Osteocyte (in vitro differentiated cells): ENCODE results near the gene MRPL42. TPM values are rescaled to one million over a fixed set of nuclear protein-coding genes. Genes with fewer than 3 reads are reported as not detected.
A peak's percentile ranks its signal among the peaks of the same experiment; 100 is the strongest.

ENCODE experiments used
- DNase-seq: peaks from one replicate; pipeline ENCODE4 v3.0.0; 2021; ENCODE audit warnings: mixed read lengths; ENCODE audit not compliant: unreplicated experiment; ENCODE audit errors: extremely low spot score
- H3K27ac Mint-ChIP-seq: one replicate; pipeline ENCODE4 v1.8.0; 2021; ENCODE audit warnings: mild to moderate bottlenecking, mixed read lengths; ENCODE audit not compliant: unreplicated experiment
- H3K27me3 Mint-ChIP-seq: one replicate; pipeline ENCODE4 v1.8.0; 2021; ENCODE audit warnings: mixed read lengths; ENCODE audit not compliant: unreplicated experiment
- H3K36me3 Mint-ChIP-seq: one replicate; pipeline ENCODE4 v1.8.0; 2021; ENCODE audit warnings: mixed read lengths; ENCODE audit not compliant: unreplicated experiment
- H3K4me1 Mint-ChIP-seq: one replicate; pipeline ENCODE4 v1.8.0; 2021; ENCODE audit warnings: mixed read lengths; ENCODE audit not compliant: unreplicated experiment
- H3K4me3 Mint-ChIP-seq: one replicate; pipeline ENCODE4 v1.8.0; 2021; ENCODE audit warnings: mild to moderate bottlenecking, moderate library complexity, mixed read lengths; ENCODE audit not compliant: unreplicated experiment
- H3K9me3 Mint-ChIP-seq: one replicate; pipeline ENCODE4 v1.8.0; 2021; ENCODE audit warnings: mixed read lengths; ENCODE audit not compliant: unreplicated experiment
- CTCF ChIP-seq: fragments of 200-600 bp; sonication (generic); IDR thresholded peaks from 2 replicates; pipeline ENCODE4 v1.5.0; 2021; ENCODE audit warnings: antibody characterized with exemption, mild to moderate bottlenecking, moderate library complexity
- total RNA-seq: library from RNA; stranded (reverse); gene quantifications from 2 replicates; pipeline ENCODE4 v1.2.1, GENCODE V29; 2021

Gene MRPL42
- total RNA-seq, 1 donor from 2014 or later, result 55.8 TPM

DNA sequence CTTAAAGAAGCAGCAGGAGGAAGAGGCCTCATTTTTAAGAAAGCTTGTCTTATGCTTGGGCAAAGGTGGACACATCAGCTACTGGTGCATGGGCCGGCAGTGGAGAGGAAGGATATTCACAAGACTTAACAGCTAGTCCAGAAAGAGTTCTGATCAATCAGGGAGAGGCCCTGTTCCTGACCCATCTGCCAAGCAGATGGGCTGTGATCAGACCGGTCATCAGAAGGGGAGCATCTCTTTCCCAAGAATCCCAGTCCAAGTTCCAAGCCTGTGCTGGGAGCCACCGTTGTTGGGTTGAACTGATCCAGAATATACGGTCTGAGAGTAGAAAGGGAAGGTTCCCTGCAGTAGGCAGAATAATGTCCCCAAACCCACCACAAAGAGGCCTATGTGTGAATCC lies 72.5 kb downstream of the MRPL42 start:
- Mint-ChIP-seq H3K27me3 (no peaks in the 10 kb centered on the region), H3K4me1 (peaks cover 26% of the 10 kb centered on the region), H3K4me3 (no peak overlapping the region), H3K27ac (no peak overlapping the region), H3K36me3 (peaks cover 12% of the 10 kb centered on the region), H3K9me3 (no peaks in the 10 kb centered on the region)
- DNase-seq, result no peak
- no peak for TF ChIP-seq CTCF

DNA sequence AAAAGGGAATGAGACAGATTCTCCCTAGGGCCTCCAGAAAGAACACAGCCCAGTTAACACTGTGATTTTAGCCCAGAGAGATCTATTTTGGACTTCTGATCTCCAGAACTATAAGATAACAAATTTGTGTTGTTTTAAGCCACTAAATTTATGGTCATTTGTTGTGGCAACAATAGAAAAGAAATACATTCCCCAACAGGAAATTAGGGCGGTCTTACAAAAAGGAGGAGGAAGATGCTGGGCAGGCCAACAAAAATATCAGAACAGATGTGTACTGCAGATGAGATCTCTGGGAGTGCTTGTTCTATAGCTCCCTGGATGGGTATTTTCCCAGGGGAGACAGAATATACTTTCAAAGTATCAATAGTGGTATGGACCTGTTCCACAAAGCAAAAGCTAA lies 73.2 kb downstream of the MRPL42 start:
- H3K9me3 Mint-ChIP-seq, result no peaks in the 10 kb centered on the region
- TF ChIP-seq CTCF, result no peak
- no peak overlapping the region for H3K4me3 Mint-ChIP-seq
- no peaks in the 10 kb centered on the region for H3K27me3 Mint-ChIP-seq
- no peak for DNase-seq
- peaks cover 26% of the 10 kb centered on the region for H3K4me1 Mint-ChIP-seq
- H3K27ac Mint-ChIP-seq, result peak overlapping the region; percentile 48
- H3K36me3 Mint-ChIP-seq, result peaks cover 14% of the 10 kb centered on the region

DNA sequence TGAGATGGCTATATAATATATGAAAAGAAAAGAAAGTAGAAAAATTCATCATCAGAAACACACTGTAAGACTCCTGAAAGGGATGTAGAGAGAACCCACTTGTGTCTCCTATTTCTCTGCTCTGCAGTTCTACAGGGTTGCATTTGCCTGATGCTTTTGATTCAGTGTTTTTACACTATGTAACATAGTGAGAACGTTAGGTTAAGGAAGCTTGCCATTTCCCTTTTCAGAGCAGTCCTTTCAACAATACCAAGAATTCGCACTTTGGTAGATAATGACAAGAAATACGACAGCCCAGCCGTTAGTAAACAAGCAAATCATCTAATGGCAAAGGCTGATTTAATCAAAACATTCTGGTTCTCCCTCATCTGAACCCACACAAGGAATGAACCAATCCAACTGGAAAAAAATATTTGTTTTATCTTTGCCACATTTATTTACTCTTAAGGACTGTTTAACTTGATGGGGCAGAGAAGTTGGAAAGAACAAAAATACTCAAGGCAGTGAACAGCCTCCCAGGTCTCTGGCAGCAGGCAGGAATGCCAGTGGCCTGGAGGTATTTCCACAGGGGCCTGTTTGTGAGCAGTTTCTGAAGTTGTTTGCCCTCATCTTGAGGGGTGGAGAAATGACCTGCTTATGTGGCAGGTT lies 74.4 kb downstream of the MRPL42 start:
- Mint-ChIP-seq H3K4me3 (no peak overlapping the region), H3K36me3 (peaks cover 14% of the 10 kb centered on the region), H3K9me3 (no peaks in the 10 kb centered on the region), H3K27ac (peak overlapping the region; percentile 9), H3K27me3 (no peaks in the 10 kb centered on the region), H3K4me1 (peaks cover 25% of the 10 kb centered on the region)
- peak; percentile 63 for DNase-seq
- TF ChIP-seq CTCF, result no peak

GRCh38 chr12:93547778-93548177 lies 80.5 kb downstream of the MRPL42 start:
- peaks cover 19% of the 10 kb centered on the region for H3K36me3 Mint-ChIP-seq
- no peak overlapping the region for H3K27ac Mint-ChIP-seq
- no peaks in the 10 kb centered on the region for H3K27me3 Mint-ChIP-seq
- no peak overlapping the region for H3K4me3 Mint-ChIP-seq
- no peak for TF ChIP-seq CTCF
- H3K4me1 Mint-ChIP-seq, result peaks cover 7% of the 10 kb centered on the region
- DNase-seq, result peak; percentile 4
- H3K9me3 Mint-ChIP-seq, result no peaks in the 10 kb centered on the region

- H3K4me1 Mint-ChIP-seq, result peaks cover 7% of the 10 kb centered on the region
- H3K27me3 Mint-ChIP-seq, result no peaks in the 10 kb centered on the region
- peaks cover 18% of the 10 kb centered on the region for H3K36me3 Mint-ChIP-seq
- H3K9me3 Mint-ChIP-seq, result no peaks in the 10 kb centered on the region
- no peak for TF ChIP-seq CTCF
- H3K27ac Mint-ChIP-seq, result no peak overlapping the region
- H3K4me3 Mint-ChIP-seq, result no peak overlapping the region
- DNase-seq, result peak; percentile 59
These were observed 81.9 kb downstream of the MRPL42 start for GRCh38 chr12:93549174-93549573.
